ENCODE data around the gene MYOD1.

The MYOD1 gene

GRCh38 chr11:17722000-17722643, 2.8 kb downstream of the MYOD1 start:
- Histone ChIP-seq H3K4me3 (ENCODE audit: control insufficient read depth in 1 of 7, extremely low read depth in 1 of 7, insufficient read depth in 4 of 7, low read depth in 2 of 7, low read length in 6 of 7) (no peak overlapping the region), H3K4me1 (ENCODE audit: control extremely low read depth in 1 of 4, control insufficient read depth in 4 of 4, insufficient read depth in 4 of 4, low read length in 3 of 4) (peaks cover 0 to 18% (median 7%) of the 10 kb centered on the region in 4 experiments), H3K27me3 (replicated peaks in 2 of 5; ENCODE audit: control insufficient read depth in 4 of 5, insufficient read depth in 5 of 5, low read length in 4 of 5) (peaks cover 20 to 94% (median 50%) of the 10 kb centered on the region in 5 experiments), H3K9me3 (ENCODE audit: control extremely low read depth in 1 of 5, control insufficient read depth in 4 of 5, insufficient read depth in 2 of 5, low read depth in 1 of 5, low read length in 4 of 5) (no peaks in the 10 kb centered on the region), H3K27ac (ENCODE audit: insufficient read depth in 1 of 2, low read depth in 1 of 2, low read length in 2 of 2, poor library complexity in 1 of 2, severe bottlenecking in 2 of 2) (no peak overlapping the region), H3K36me3 (ENCODE audit: control insufficient read depth in 4 of 4, insufficient read depth in 4 of 4, low read length in 3 of 4) (no peaks in the 10 kb centered on the region)
- ChIA-PET CTCF (interaction anchor here (0.6 to 2.4 kb wide), 4 partner anchors 9 to 520 kb away, joined by 3 to 9 read pairs (median 6); partner anchors contain the start of gene KCNC1), POLR2A (no interaction called here)
- 16% methylated on average over 11 of the region's 25 CpGs for WGBS (ENCODE audit: insufficient coverage)
- DNase-seq: peak in 2 of 3 donors; percentile 30 to 31

- H3K27ac ChIP-seq (ENCODE audit: insufficient read depth in 1 of 2, low read depth in 1 of 2, low read length in 2 of 2, poor library complexity in 1 of 2, severe bottlenecking in 2 of 2): no peak overlapping the region
- ChIA-PET POLR2A (no interaction called here), CTCF (interaction anchor here (2.4 kb wide), 1 partner anchor 11 kb away, joined by 7 read pairs; the partner anchor contains the start of gene KCNC1)
- H3K36me3 ChIP-seq (ENCODE audit: control insufficient read depth in 4 of 4, insufficient read depth in 4 of 4, low read length in 3 of 4): no peaks in the 10 kb centered on the region
- no peak for DNase-seq
- H3K9me3 ChIP-seq (ENCODE audit: control extremely low read depth in 1 of 5, control insufficient read depth in 4 of 5, insufficient read depth in 2 of 5, low read depth in 1 of 5, low read length in 4 of 5): no peaks in the 10 kb centered on the region
- H3K4me3 ChIP-seq (ENCODE audit: control insufficient read depth in 1 of 7, extremely low read depth in 1 of 7, insufficient read depth in 4 of 7, low read depth in 2 of 7, low read length in 6 of 7): no peak overlapping the region
- H3K4me1 ChIP-seq (ENCODE audit: control extremely low read depth in 1 of 4, control insufficient read depth in 4 of 4, insufficient read depth in 4 of 4, low read length in 3 of 4): peaks cover 0 to 18% (median 7%) of the 10 kb centered on the region in 4 experiments
- peaks cover 23 to 85% (median 34%) of the 10 kb centered on the region in 5 experiments for H3K27me3 ChIP-seq (replicated peaks in 2 of 5; ENCODE audit: control insufficient read depth in 4 of 5, insufficient read depth in 5 of 5, low read length in 4 of 5)
- WGBS (ENCODE audit: insufficient coverage): 80% methylated on average over 9 of the region's 10 CpGs
Observed at GRCh38 chr11:17724020-17724908, 4.9 kb downstream of the MYOD1 start.

- Histone ChIP-seq H3K27me3 (replicated peaks in 2 of 5; ENCODE audit: control insufficient read depth in 4 of 5, insufficient read depth in 5 of 5, low read length in 4 of 5) (peaks cover 23 to 82% (median 34%) of the 10 kb centered on the region in 5 experiments), H3K4me3 (ENCODE audit: control insufficient read depth in 1 of 7, extremely low read depth in 1 of 7, insufficient read depth in 4 of 7, low read depth in 2 of 7, low read length in 6 of 7) (no peak overlapping the region), H3K9me3 (ENCODE audit: control extremely low read depth in 1 of 5, control insufficient read depth in 4 of 5, insufficient read depth in 2 of 5, low read depth in 1 of 5, low read length in 4 of 5) (no peaks in the 10 kb centered on the region), H3K27ac (ENCODE audit: insufficient read depth in 1 of 2, low read depth in 1 of 2, low read length in 2 of 2, poor library complexity in 1 of 2, severe bottlenecking in 2 of 2) (no peak overlapping the region), H3K4me1 (ENCODE audit: control extremely low read depth in 1 of 4, control insufficient read depth in 4 of 4, insufficient read depth in 4 of 4, low read length in 3 of 4) (peaks cover 0 to 12% (median 5%) of the 10 kb centered on the region in 4 experiments), H3K36me3 (ENCODE audit: control insufficient read depth in 4 of 4, insufficient read depth in 4 of 4, low read length in 3 of 4) (no peaks in the 10 kb centered on the region)
- DNase-seq: no peak
- WGBS (ENCODE audit: insufficient coverage): 80% methylated on average over 2 of the region's 2 CpGs
- CTCF ChIA-PET: no interaction called here
- POLR2A ChIA-PET: no interaction called here
Observed at GRCh38 chr11:17725174-17725573, 5.8 kb downstream of the MYOD1 start.

- POLR2A ChIA-PET: no interaction called here
- no peaks in the 10 kb centered on the region for H3K36me3 ChIP-seq (ENCODE audit: control insufficient read depth in 4 of 4, insufficient read depth in 4 of 4, low read length in 3 of 4)
- H3K27me3 ChIP-seq (replicated peaks in 2 of 5; ENCODE audit: control insufficient read depth in 4 of 5, insufficient read depth in 5 of 5, low read length in 4 of 5): peaks cover 11 to 72% (median 16%) of the 10 kb centered on the region in 5 experiments
- peaks cover 0 to 12% (median 7%) of the 10 kb centered on the region in 4 experiments for H3K4me1 ChIP-seq (ENCODE audit: control extremely low read depth in 1 of 4, control insufficient read depth in 4 of 4, insufficient read depth in 4 of 4, low read length in 3 of 4)
- no peak overlapping the region for H3K27ac ChIP-seq (ENCODE audit: insufficient read depth in 1 of 2, low read depth in 1 of 2, low read length in 2 of 2, poor library complexity in 1 of 2, severe bottlenecking in 2 of 2)
- no peak overlapping the region for H3K4me3 ChIP-seq (ENCODE audit: control insufficient read depth in 1 of 7, extremely low read depth in 1 of 7, insufficient read depth in 4 of 7, low read depth in 2 of 7, low read length in 6 of 7)
- WGBS (ENCODE audit: insufficient coverage): 60% methylated on average over 2 of the region's 2 CpGs
- CTCF ChIA-PET: interaction anchor here (0.9 to 7.0 kb wide), 13 partner anchors 8 to 250 kb away, joined by 3 to 130 read pairs (median 6); no protein-coding TSS in a partner anchor
- no peak for DNase-seq
- H3K9me3 ChIP-seq (ENCODE audit: control extremely low read depth in 1 of 5, control insufficient read depth in 4 of 5, insufficient read depth in 2 of 5, low read depth in 1 of 5, low read length in 4 of 5): no peaks in the 10 kb centered on the region
Observed at GRCh38 chr11:17730137-17730536, 10.8 kb downstream of the MYOD1 start.

GRCh38 chr11:17730608-17731462, 11.5 kb downstream of the MYOD1 start:
- H3K36me3 ChIP-seq (ENCODE audit: control insufficient read depth in 4 of 4, insufficient read depth in 4 of 4, low read length in 3 of 4): no peaks in the 10 kb centered on the region
- 20% methylated on average over 8 of the region's 9 CpGs for WGBS (ENCODE audit: insufficient coverage)
- H3K4me3 ChIP-seq (ENCODE audit: control insufficient read depth in 1 of 7, extremely low read depth in 1 of 7, insufficient read depth in 4 of 7, low read depth in 2 of 7, low read length in 6 of 7): no peak overlapping the region
- no peaks in the 10 kb centered on the region for H3K9me3 ChIP-seq (ENCODE audit: control extremely low read depth in 1 of 5, control insufficient read depth in 4 of 5, insufficient read depth in 2 of 5, low read depth in 1 of 5, low read length in 4 of 5)
- ChIA-PET POLR2A (interaction anchor here (0.5 kb wide), 1 partner anchor 566 kb away, joined by 3 read pairs; no protein-coding TSS in a partner anchor), CTCF (interaction anchor here (0.8 to 7.0 kb wide), 15 partner anchors 8 to 262 kb away, joined by 3 to 130 read pairs (median 5); no protein-coding TSS in a partner anchor)
- peaks cover 6 to 73% (median 13%) of the 10 kb centered on the region in 5 experiments for H3K27me3 ChIP-seq (replicated peaks in 2 of 5; ENCODE audit: control insufficient read depth in 4 of 5, insufficient read depth in 5 of 5, low read length in 4 of 5)
- DNase-seq: peak; percentile 43 to 72 (median 63)
- H3K4me1 ChIP-seq (ENCODE audit: control extremely low read depth in 1 of 4, control insufficient read depth in 4 of 4, insufficient read depth in 4 of 4, low read length in 3 of 4): peaks cover 0 to 17% (median 8%) of the 10 kb centered on the region in 4 experiments
- H3K27ac ChIP-seq (ENCODE audit: insufficient read depth in 1 of 2, low read depth in 1 of 2, low read length in 2 of 2, poor library complexity in 1 of 2, severe bottlenecking in 2 of 2): no peak overlapping the region

GRCh38 chr11:17733261-17733660, 13.9 kb downstream of the MYOD1 start:
- Histone ChIP-seq H3K27me3 (replicated peaks in 2 of 5; ENCODE audit: control insufficient read depth in 4 of 5, insufficient read depth in 5 of 5, low read length in 4 of 5) (peaks cover 0 to 79% (median 23%) of the 10 kb centered on the region in 5 experiments), H3K4me3 (ENCODE audit: control insufficient read depth in 1 of 7, extremely low read depth in 1 of 7, insufficient read depth in 4 of 7, low read depth in 2 of 7, low read length in 6 of 7) (no peak overlapping the region), H3K27ac (ENCODE audit: insufficient read depth in 1 of 2, low read depth in 1 of 2, low read length in 2 of 2, poor library complexity in 1 of 2, severe bottlenecking in 2 of 2) (no peak overlapping the region), H3K36me3 (ENCODE audit: control insufficient read depth in 4 of 4, insufficient read depth in 4 of 4, low read length in 3 of 4) (no peaks in the 10 kb centered on the region), H3K4me1 (ENCODE audit: control extremely low read depth in 1 of 4, control insufficient read depth in 4 of 4, insufficient read depth in 4 of 4, low read length in 3 of 4) (peaks cover 0 to 20% (median 8%) of the 10 kb centered on the region in 4 experiments), H3K9me3 (ENCODE audit: control extremely low read depth in 1 of 5, control insufficient read depth in 4 of 5, insufficient read depth in 2 of 5, low read depth in 1 of 5, low read length in 4 of 5) (peaks cover 0 to 6% (median 0%) of the 10 kb centered on the region in 5 experiments)
- WGBS (ENCODE audit: insufficient coverage): 100% methylated on average over 3 of the region's 4 CpGs
- ChIA-PET POLR2A (no interaction called here), CTCF (interaction anchor here (1.0 to 7.0 kb wide), 4 partner anchors 10 to 247 kb away, joined by 3 to 130 read pairs (median 4); no protein-coding TSS in a partner anchor)
- no peak for DNase-seq

Measured in common myeloid progenitor, CD34-positive (primary cell).